ENCODE data around the gene MLLT1.

Gene MLLT1

GRCh38 chr19:6276447-6276846 lies 3.3 kb downstream of the MLLT1 start:
- no peak for TF ChIP-seq CTCF (IDR thresholded peaks at IDR 0.05; ENCODE audit: control insufficient read depth, insufficient read depth, low read depth, low read length, missing control alignments)
- no peak overlapping the region; the same call in none of the 2 replicates for H3K4me3 ChIP-seq (ENCODE audit: control insufficient read depth, low read depth, low read length)
- DNase-seq (ENCODE audit: low read depth) = peak; percentile 62

GRCh38 chr19:6275170-6275744 lies 4.5 kb downstream of the MLLT1 start:
- no peak overlapping the region for H3K4me3 ChIP-seq (ENCODE audit: control insufficient read depth, low read depth, low read length)
- TF ChIP-seq CTCF (IDR thresholded peaks at IDR 0.05; ENCODE audit: control insufficient read depth, insufficient read depth, low read depth, low read length, missing control alignments) = no peak
- DNase-seq (ENCODE audit: low read depth) = no peak

- DNase-seq (ENCODE audit: low read depth) = no peak
- peak overlapping the region; percentile 27; the same call in 1 of the 2 replicates for H3K4me3 ChIP-seq (ENCODE audit: control insufficient read depth, low read depth, low read length)
- TF ChIP-seq CTCF (IDR thresholded peaks at IDR 0.05; ENCODE audit: control insufficient read depth, insufficient read depth, low read depth, low read length, missing control alignments) = no peak
Measured at GRCh38 chr19:6274756-6275155, 5.0 kb downstream of the MLLT1 start.

DNA sequence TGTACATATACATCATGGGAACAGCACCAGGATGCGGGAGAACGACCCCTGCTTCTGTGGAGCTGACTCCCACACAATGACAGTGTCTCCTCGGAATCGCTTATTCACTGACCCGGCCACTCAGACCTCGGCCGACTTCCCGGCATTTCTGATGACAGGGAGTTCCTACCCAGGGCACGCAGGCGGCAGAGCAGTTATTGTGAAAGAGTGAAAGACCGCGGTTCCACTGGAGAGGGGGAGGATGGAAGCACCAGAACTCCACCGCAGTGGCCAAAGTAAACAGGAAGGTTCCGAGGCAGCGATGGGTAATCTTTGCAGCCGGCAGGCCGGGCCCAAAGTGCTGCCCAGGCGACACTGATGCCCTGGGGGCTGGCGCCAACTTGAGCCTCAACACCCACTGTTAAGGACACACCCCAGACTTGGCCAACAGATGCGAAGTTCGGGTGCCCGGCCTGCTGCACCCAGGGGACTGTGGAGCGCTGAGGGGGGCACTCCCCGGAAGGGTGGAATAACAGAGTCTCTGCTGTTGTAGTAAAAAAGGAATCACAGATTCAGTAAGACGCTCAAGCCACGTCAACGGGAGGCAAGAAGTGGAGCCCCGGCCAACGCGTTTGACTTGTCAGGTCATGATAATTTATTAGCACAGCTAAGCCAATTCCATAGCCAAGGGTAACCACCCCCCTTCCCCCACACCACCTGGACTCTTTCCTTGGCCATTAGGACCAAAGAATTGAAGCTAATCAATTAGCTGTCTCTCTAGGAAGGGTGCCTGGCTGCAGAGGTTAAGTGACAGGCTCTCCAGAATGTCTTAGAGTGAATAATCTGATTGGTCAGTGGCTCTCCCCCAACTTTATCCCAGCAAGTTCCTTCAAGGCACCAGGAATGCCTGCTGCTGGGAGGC lies 5.8 kb downstream of the MLLT1 start:
- TF ChIP-seq CTCF (IDR thresholded peaks at IDR 0.05; ENCODE audit: control insufficient read depth, insufficient read depth, low read depth, low read length, missing control alignments) = no peak
- peak overlapping the region; percentile 27 for H3K4me3 ChIP-seq (ENCODE audit: control insufficient read depth, low read depth, low read length)
- peak; percentile 87 for DNase-seq (ENCODE audit: low read depth)

- no peak for TF ChIP-seq CTCF (IDR thresholded peaks at IDR 0.05; ENCODE audit: control insufficient read depth, insufficient read depth, low read depth, low read length, missing control alignments)
- peak overlapping the region; percentile 13; the same call in 1 of the 2 replicates for H3K4me3 ChIP-seq (ENCODE audit: control insufficient read depth, low read depth, low read length)
Measured at GRCh38 chr19:6272913-6273600, 6.7 kb downstream of the MLLT1 start.

GRCh38 chr19:6272411-6272791 lies 7.4 kb downstream of the MLLT1 start:
- TF ChIP-seq CTCF (IDR thresholded peaks at IDR 0.05; ENCODE audit: control insufficient read depth, insufficient read depth, low read depth, low read length, missing control alignments) = no peak
- no peak overlapping the region for H3K4me3 ChIP-seq (ENCODE audit: control insufficient read depth, low read depth, low read length)
- no peak for DNase-seq (ENCODE audit: low read depth)

More at GRCh38 chr19:6272913-6273600, 6.7 kb downstream of the MLLT1 start:
- DNase-seq (ENCODE audit: low read depth) = no peak
